ENCODE results near the gene SLC6A16.
"Not testable (repeated sequence)": the region's sequence is repeated elsewhere in the genome, so short reads cannot be mapped to it uniquely, and the experiment has no call there.

Gene SLC6A16

DNA sequence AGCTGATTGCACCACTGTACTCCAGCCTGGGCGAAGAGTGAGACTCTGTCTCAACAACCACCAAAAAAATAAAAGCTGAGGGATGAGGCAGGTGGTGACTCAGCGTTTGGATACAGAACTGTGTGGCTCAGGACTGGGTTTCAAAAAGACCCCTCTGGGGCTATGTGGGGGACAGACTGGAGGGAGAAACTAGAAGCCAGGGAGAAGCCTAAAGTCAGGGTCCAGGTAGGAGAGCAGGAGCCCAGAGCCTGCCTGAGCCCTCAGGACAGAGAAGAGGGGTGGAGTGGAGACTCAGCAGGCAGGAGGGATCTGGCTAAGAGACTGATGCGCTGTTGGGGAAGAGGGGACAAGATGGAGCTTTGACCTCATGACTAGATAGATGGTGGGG is 8.4 kb upstream of the SLC6A16 start:
- DNase-seq (ENCODE audit: low spot score), result no peak
- TF ChIP-seq, protein P1, sequence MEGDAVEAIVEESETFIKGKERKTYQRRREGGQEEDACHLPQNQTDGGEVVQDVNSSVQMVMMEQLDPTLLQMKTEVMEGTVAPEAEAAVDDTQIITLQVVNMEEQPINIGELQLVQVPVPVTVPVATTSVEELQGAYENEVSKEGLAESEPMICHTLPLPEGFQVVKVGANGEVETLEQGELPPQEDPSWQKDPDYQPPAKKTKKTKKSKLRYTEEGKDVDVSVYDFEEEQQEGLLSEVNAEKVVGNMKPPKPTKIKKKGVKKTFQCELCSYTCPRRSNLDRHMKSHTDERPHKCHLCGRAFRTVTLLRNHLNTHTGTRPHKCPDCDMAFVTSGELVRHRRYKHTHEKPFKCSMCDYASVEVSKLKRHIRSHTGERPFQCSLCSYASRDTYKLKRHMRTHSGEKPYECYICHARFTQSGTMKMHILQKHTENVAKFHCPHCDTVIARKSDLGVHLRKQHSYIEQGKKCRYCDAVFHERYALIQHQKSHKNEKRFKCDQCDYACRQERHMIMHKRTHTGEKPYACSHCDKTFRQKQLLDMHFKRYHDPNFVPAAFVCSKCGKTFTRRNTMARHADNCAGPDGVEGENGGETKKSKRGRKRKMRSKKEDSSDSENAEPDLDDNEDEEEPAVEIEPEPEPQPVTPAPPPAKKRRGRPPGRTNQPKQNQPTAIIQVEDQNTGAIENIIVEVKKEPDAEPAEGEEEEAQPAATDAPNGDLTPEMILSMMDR (IDR thresholded peaks at IDR 0.05; ENCODE audit: extremely low read depth, missing control alignments), result no peak

DNA sequence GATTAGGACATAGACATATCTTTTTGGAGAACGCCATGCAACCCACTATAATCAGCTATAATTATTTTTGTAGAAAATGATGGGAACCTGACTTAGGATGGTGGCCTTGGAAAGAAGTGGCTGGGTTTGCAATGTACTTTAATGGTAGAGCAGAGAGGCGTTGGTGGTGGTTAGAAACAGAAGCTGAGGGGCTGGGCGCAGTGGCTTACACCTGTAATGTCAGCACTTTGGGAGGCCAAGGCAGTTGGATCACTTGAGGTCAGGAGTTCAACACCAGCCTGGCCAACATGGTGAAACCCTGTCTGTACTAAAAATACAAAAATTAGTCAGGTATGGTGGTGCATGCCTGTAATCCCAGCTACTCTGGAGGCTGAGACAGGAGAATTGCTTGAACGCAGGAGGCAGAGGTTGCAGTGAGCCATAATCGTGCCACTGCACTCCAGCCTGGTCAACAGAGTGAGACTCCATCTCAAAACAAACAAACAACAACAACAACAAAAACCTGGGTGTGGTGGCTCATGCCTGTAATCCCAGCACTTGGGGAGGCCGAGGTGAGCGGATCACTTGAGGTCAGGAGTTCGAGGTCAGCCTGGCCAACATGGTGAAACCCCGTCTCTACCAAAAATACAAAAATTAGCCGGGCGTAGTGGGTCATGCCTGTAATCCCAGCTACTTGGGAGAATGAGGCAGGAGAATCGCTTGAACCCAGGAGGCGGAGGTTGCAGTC is 7.9 kb upstream of the SLC6A16 start:
- not testable (repeated sequence) for DNase-seq (ENCODE audit: low spot score)

DNA sequence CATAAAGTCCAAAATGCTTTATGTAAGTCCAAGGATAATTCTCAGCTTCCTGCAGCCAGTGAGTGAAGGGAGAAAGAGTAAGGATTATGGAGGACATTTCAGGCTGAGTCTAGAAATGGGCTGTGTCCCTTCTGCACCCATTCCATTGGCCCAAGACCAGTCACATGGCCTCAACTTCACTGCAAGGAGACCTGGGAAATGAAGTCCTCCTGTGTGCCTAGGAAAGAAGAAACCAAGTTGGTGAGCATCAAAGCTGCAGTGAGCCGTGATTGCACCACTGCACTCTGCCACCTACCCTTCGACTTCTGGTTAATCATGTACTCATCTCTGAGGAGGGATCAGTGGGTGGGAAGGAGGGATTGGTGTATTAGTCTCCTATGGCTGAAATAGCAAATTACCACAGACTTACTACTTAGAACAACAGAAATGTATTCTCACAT is 6.6 kb upstream of the SLC6A16 start:
- peak; percentile 80 for DNase-seq (ENCODE audit: low spot score)
- TF ChIP-seq, protein P1 (IDR thresholded peaks at IDR 0.05; ENCODE audit: extremely low read depth, missing control alignments), result no peak

DNA sequence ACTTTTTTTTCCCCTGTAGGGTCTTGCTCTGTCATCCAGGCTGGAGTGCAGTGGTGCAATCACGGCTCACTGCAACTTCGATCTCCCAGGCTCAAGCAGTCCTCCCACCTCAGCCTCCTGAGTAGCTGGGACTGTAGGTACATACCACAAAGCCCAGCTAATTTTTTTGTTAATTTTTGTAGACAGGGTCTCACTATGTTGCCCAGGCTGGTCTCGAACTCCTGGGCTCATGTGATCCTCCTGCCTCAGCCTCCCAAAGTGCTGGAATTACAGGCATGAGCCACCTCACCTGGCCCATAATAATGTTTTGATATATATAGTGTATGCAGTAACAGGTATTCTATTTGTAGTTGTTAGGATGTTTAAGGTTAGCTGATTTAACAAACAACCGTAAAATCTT is 6.2 kb upstream of the SLC6A16 start:
- DNase-seq (ENCODE audit: low spot score), result not testable (repeated sequence)

DNA sequence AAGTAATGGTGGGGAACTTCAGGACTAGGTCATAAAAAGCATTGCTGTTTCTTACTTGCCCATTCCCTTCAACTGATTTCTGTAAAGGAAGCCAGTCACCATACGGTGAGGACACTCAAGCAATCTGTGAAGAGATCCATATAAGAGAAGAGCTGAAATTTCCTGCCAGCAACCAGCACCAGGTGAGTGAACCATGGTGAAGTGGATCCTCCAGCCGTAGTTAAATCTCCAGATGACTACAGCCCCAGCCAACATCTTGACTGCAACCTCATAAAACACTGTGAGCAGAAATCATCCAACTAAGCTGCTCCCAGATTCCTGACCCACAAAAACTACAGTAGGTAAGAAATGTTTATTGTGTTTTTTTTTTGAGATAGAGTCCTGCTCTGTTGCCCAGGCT is 3.8 kb upstream of the SLC6A16 start:
- no peak for DNase-seq (ENCODE audit: low spot score)
- TF ChIP-seq, protein P1 (IDR thresholded peaks at IDR 0.05; ENCODE audit: extremely low read depth, missing control alignments), result no peak

DNA sequence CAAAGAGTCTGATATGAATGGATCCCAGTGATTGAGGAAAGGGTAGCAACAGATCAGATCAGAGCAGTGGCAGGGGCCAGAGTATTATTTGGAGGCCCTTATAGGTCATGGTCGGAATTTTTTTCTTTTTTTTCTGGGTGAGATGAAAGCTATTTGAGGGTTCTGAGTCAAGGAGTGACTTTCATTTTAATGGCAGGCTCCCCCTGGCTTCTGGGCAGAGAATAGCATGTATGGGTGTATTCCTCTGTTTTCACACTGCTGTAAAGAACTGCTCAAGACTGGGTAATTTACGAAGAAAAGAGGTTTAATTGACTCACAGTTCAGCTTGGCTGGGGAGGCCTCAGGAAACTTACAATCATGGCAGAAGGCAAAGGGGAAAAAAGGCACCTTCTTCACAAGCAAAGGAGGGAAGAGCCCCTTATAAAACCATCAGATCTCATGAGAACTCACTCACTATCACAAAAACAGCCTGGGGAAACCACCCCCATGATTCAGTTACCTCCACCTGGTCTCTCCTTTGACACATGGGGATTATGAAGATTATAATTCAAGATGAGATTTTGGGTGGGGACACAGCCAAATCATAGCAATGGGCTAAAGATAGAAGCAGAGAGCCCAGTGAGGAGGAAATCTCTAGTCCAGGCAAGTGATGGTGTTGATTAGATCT is 3.0 kb upstream of the SLC6A16 start:
- peak; percentile 69 for DNase-seq (ENCODE audit: low spot score)
- TF ChIP-seq, protein P1 (IDR thresholded peaks at IDR 0.05; ENCODE audit: extremely low read depth, missing control alignments), result peak; percentile 25

DNA sequence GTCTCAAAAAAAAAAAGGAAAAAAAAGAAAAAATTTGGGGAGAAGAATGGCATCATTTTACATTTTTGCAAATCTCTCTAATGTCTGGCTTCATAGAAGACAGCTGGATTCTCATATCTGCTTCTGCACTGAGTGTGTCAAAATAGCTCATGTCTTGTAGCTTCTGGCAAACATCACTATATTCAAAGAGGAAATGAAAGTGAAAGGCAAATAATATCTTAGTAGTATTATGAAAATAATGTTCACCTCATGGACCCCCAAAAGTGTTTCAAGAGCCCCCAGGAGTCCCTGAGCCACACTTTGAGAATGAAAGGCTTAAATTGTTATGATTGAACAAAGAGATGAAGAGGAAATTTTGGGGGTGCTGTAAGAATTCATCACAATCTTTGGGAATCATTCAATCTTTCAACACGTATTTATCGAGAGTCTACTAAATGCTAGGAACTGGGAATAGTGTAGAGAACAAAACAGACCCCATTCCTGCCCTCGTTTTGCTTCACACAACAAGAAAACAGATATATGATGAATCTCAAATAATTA is 1.2 kb upstream of the SLC6A16 start:
- TF ChIP-seq, protein P1 (IDR thresholded peaks at IDR 0.05; ENCODE audit: extremely low read depth, missing control alignments), result no peak
- DNase-seq (ENCODE audit: low spot score), result peak; percentile 82

DNA sequence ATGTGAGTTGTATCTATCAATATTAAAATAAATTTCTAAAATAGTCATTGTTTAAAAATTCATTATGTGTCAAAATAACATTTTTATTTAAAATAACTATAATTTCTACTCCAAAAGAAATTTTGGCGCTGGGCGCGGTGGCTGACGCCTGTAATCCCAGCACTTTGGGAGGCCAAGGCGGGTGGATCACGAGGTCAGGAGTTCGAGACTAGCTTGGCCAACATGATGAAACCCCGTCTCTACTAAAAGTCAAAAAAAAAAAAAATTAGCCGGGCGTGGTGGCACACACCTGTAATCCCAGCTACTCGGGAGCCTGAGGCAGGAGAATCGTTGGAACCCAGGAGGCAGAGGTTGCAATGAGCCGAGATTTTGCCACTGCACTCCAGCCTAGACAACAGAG is 765 bp upstream of the SLC6A16 start:
- not testable (repeated sequence) for DNase-seq (ENCODE audit: low spot score)

DNA sequence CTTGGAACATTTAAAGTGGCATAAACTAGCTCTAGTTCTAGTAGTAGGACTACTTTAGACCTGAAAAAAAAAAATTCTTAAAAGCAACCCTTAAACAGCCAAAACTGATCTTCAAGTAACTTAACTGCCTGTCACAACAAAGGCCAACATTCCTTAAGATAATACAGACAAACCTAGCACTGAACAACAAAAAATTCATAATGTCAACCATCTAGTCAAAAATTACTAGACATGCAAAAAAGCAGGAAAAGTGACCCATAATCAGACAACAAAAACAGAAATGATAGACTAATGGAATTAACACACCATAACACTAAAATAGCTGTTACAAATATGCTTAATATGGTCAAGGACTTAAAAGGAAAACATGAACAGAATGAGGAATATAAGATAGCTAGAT is 6.7 kb downstream of the SLC6A16 start:
- DNase-seq (ENCODE audit: low spot score), result no peak
- TF ChIP-seq, protein P1 (IDR thresholded peaks at IDR 0.05; ENCODE audit: extremely low read depth, missing control alignments), result no peak

Measured in GM20000 (cell line).